BJ (cell line): Measurements from ENCODE around the gene PPP1R2. TPM values are rescaled to one million over a fixed set of nuclear protein-coding genes. Genes with fewer than 3 reads are reported as not detected.
"Not testable (repeated sequence)": the region's sequence is repeated elsewhere in the genome, so short reads cannot be mapped to it uniquely, and the experiment has no call there.

ENCODE experiments used
- CTCF ChIA-PET: fragments of 350-600 bp; formaldehyde crosslinking; extraction: SDS; loops from one replicate; lab custom pipeline; 2021; ENCODE audit warnings: antibody characterized with exemption, inconsistent platforms; lab: Yijun Ruan, JAX
- POLR2A ChIA-PET: fragments of 300-600 bp; sonication (Branson Sonifier 250); formaldehyde crosslinking; extraction: SDS; loops from one replicate; lab custom pipeline; 2021; ENCODE audit warnings: antibody characterized with exemption; lab: Charles Lee
- DNase-seq: peaks from one replicate; pipeline ENCODE4 v3.0.0-alpha.2; 2011; ENCODE audit warnings: low read depth
- H3K27me3 ChIP-seq: 2 replicates; pipeline ENCODE4 v1.6.0; 2011; ENCODE audit warnings: low read length; ENCODE audit not compliant: control insufficient read depth, insufficient read depth
- H3K36me3 ChIP-seq: 2 replicates; pipeline ENCODE4 v1.5.1; 2011; ENCODE audit warnings: low read length; ENCODE audit not compliant: control insufficient read depth, insufficient read depth
- H3K4me3 ChIP-seq: 2 replicates; pipeline ENCODE4 v1.5.1; 2011; ENCODE audit warnings: low read depth, mild to moderate bottlenecking, control low read depth, low read length
- polyA minus RNA-seq: library from RNA; depleted of rRNA, polyadenylated mRNA; stranded (reverse); fragments of >200 nt; gene quantifications from 2 replicates; pipeline ENCODE4 v1.2.3, GENCODE V29; 2011; rRNA and poly(A)+ RNA removed
- polyA plus RNA-seq: library from polyadenylated mRNA; depleted of rRNA; stranded (reverse); fragments of >200 nt; gene quantifications from 2 replicates; pipeline ENCODE4 v1.2.3, GENCODE V29; 2011; rRNA removed
- TF ChIP-seq, protein P1 (sequence below): IDR thresholded peaks from 2 replicates; pipeline ENCODE4 v1.5.1; 2011; ENCODE audit warnings: low read depth, mild to moderate bottlenecking, control low read depth, inconsistent platforms, low read length, moderate library complexity; ENCODE audit not compliant: insufficient read depth

PPP1R2 gene
- polyA plus RNA-seq, result 41.9 and 140 TPM in 2 replicates
- polyA minus RNA-seq, result 47.0 and 67.9 TPM in 2 replicates

DNA sequence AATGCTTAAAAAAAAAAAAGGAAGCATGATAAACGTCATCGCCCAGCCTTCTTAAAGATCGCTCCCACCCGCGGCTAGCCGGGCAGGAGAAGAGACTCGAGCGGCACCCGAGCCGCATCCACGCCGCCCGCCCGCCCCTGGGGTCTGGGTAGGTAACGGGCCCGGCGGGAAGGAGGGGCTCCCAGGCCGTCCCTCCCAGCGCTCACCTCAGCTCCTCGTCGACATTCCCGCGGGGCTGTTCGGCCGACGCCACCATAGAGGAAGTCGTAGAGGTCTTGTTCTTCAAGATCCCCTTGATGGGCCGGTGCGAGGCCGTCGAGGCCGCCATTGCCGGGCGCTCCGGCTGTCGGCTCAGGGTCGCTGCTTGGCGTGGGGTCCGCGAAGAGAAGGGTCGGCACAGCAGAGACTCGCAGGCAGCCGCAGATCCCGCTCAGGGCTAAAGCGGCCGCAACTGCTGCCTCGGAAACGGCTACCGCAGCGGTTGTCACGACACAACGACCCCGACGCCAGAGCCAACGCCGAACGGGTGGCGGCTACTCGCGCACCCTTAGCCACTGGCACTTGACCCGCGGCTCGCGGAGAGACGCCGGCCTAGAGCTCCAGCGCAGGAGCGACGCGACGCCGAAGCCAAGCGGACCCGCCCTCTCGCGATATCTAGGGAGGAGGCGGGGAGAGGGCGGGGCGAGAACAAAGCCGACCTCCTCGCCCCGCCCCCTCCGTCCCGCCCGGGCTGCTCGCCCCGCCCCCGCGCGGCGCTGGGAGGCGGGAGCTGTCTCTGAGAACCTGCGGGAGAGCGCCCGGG lies at the start of gene PPP1R2:
Gene PPP1R2 (minus strand): TSS at position 628 of the 802 bp plus-strand sequence. CDS start 300 bp downstream, at position 328.
- TF ChIP-seq, protein P1, sequence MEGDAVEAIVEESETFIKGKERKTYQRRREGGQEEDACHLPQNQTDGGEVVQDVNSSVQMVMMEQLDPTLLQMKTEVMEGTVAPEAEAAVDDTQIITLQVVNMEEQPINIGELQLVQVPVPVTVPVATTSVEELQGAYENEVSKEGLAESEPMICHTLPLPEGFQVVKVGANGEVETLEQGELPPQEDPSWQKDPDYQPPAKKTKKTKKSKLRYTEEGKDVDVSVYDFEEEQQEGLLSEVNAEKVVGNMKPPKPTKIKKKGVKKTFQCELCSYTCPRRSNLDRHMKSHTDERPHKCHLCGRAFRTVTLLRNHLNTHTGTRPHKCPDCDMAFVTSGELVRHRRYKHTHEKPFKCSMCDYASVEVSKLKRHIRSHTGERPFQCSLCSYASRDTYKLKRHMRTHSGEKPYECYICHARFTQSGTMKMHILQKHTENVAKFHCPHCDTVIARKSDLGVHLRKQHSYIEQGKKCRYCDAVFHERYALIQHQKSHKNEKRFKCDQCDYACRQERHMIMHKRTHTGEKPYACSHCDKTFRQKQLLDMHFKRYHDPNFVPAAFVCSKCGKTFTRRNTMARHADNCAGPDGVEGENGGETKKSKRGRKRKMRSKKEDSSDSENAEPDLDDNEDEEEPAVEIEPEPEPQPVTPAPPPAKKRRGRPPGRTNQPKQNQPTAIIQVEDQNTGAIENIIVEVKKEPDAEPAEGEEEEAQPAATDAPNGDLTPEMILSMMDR, result no peak
- Histone ChIP-seq H3K4me3 (peak within 1 kb of the TSS; percentile 72), H3K36me3 (no peaks in the 10 kb centered on the region), H3K27me3 (no peaks in the 10 kb centered on the region)
- CTCF ChIA-PET, result interaction anchor here (0.8 to 1.6 kb wide), 7 partner anchors 8 to 290 kb away, joined by 3 to 6 read pairs (median 3); no protein-coding TSS in a partner anchor
- POLR2A ChIA-PET, result interaction anchor here (0.6 to 1.6 kb wide), 3 partner anchors 100 to 259 kb away, joined by 4 to 6 read pairs (median 6); partner anchors contain the start of gene ACAP2
- DNase-seq, result peak; percentile 41

DNA sequence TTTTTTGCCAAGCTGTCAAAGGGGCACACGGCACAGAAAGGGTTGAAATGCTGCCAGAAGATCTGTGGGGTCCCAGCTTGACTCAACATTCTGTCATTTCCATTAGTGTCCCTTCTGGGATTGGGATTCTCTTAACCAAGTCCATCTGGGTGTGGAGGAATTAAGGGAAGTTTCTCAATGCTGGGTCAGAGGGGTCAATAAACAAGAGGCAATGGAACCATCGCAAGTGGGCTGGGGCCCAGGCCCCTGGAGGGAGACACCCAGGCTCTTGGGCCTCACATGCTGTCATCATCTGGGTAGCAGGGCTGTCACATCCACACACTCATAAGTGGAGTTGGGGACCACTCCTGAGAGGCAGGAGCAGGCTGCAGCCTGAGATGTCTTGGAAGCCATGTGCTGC lies 48.7 kb upstream of the PPP1R2 start:
- TF ChIP-seq, protein P1, result no peak
- Histone ChIP-seq H3K27me3 (peaks cover 1% of the 10 kb centered on the region; the same call in 1 of the 2 replicates), H3K4me3 (no peak overlapping the region), H3K36me3 (no peaks in the 10 kb centered on the region)
- POLR2A ChIA-PET, result no interaction called here
- DNase-seq, result no peak
- CTCF ChIA-PET, result interaction anchor here (0.6 kb wide), 1 partner anchor 10 kb away, joined by 3 read pairs; no protein-coding TSS in a partner anchor

DNA sequence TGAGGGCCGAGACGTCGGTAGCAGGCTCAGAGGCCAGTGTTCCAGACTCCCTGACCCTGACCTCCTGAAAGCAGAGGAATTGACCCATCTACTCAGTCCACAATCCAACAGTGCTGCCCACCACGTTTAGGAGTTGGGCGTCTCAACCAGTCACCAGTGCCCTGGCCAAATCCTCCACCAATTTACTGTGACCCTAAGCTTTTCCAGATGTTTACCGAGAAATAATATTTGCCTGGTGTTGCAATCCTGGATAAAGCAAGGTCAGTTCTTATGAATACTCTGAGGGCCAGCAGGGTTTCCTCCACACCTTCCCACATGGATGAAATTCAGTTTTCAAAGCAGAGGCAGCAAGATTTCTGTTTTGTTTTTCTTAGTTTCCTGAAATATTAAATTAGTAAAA lies 48.1 kb upstream of the PPP1R2 start:
- no peak for DNase-seq
- CTCF ChIA-PET, result interaction anchor here (0.6 kb wide), 1 partner anchor 9 kb away, joined by 3 read pairs; no protein-coding TSS in a partner anchor
- Histone ChIP-seq H3K27me3 (peaks cover 1% of the 10 kb centered on the region; the same call in 1 of the 2 replicates), H3K4me3 (no peak overlapping the region), H3K36me3 (no peaks in the 10 kb centered on the region)
- TF ChIP-seq, protein P1, result no peak
- POLR2A ChIA-PET, result no interaction called here

DNA sequence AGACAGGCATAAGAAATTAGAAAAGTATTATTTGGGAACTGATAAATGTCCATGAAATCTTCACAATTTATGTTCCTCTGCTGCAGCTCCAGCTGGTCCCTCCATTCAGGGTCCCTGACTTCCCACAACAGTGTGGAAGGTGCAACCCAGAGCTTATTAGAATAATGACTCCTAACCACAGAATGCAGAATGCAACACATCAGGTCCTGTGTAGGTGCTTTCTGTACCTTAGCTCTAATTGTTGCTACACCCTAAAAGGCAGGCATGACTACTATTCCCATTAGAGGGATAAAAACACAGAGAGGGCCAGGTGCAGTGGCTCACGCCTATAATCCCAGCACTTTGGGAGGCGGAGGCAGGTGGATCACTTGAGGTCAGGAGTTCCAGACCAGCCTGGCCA lies 47.3 kb upstream of the PPP1R2 start:
- H3K36me3 ChIP-seq, DNase-seq, POLR2A ChIA-PET, H3K4me3 ChIP-seq, CTCF ChIA-PET, H3K27me3 ChIP-seq: not testable (repeated sequence)

DNA sequence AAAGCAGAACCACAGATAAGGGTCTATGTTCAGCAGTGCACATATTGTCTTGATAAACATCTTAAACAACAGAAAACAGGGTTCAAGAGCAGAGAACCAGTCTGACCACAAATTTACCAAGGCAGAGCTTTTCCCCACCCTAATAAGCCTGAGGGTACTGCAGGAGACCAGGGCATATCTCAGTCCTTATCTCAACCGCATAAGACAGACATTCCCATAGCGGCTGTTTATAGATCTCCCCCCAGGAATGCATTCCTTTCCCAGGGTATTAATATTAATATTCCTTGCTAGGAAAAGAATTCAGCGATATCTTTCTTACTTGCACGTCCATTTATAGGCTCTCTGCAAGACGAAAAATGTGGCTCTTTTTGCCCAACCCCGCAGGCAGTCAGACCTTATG lies 46.7 kb upstream of the PPP1R2 start:
- DNase-seq, H3K4me3 ChIP-seq, POLR2A ChIA-PET, H3K36me3 ChIP-seq, H3K27me3 ChIP-seq, CTCF ChIA-PET: not testable (repeated sequence)

DNA sequence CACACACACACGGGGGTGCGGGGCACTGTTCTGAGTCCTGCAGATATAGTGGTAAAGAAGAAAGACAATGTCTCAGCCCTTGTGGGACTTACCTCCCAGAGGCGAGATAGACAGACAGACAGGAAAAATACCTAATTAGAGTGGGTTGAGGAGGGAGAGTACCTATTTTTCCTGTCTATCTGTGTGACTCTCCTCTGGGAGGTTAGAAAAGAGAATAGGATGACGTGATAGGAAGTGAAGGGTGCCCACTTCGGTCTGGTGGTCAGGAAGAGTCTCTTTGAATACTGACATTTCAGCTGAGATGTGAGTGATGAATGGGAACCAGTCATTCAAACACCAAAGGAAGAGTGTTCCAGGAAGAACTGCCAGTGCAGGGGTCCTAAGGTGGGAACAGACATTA lies 44.7 kb upstream of the PPP1R2 start:
- CTCF ChIA-PET, result no interaction called here
- Histone ChIP-seq H3K36me3 (no peaks in the 10 kb centered on the region), H3K27me3 (0 out of 2 replicates have a peak, but pooled peaks cover 1% of the 10 kb centered on the region), H3K4me3 (no peak overlapping the region)
- TF ChIP-seq, protein P1, result no peak
- POLR2A ChIA-PET, result no interaction called here
- DNase-seq, result no peak
